Hippocampal formation (tissue), 2 donors: ENCODE measurements around the gene WDR74.

ENCODE experiments used
- DNase-seq, 2 donors: peaks; one replicate each; lab custom pipeline; 2025; lab: John Stamatoyannopoulos, UW

Gene WDR74

GRCh38 chr11:62794201-62794775 is 45.1 kb downstream of the WDR74 start:
- no peak for DNase-seq

- no peak for DNase-seq
Measured at GRCh38 chr11:62792202-62792575, 47.2 kb downstream of the WDR74 start.

GRCh38 chr11:62791501-62792201 is 47.7 kb downstream of the WDR74 start, which contains the start of gene TMEM223:
Gene TMEM223 (minus strand): TSS chr11:62792006. CDS start chr11:62791994, 12 bp downstream.
- DNase-seq = peak; percentile 81 to 85

- DNase-seq = no peak
Measured at GRCh38 chr11:62789576-62789975, 49.8 kb downstream of the WDR74 start.

GRCh38 chr11:62788991-62789390 is 50.4 kb downstream of the WDR74 start:
- DNase-seq = no peak

GRCh38 chr11:62787005-62787759 is 52.2 kb downstream of the WDR74 start, which contains the start of gene TMEM179B:
Gene TMEM179B (plus strand): TSS chr11:62787402. CDS start chr11:62787432, 30 bp downstream.
- DNase-seq = peak; percentile 96 to 97

- peak; percentile 70 for DNase-seq
Measured at GRCh38 chr11:62786318-62787004, 52.9 kb downstream of the WDR74 start.
